NCI-H187 treated with DMSO at 0.1 percent for 48 hours (cell line): ENCODE results near the gene RSPH10B2.
"Not testable (repeated sequence)": the region's sequence is repeated elsewhere in the genome, so short reads cannot be mapped to it uniquely, and the experiment has no call there.

Experiments used
- DNase-seq: peaks from one replicate; lab custom pipeline; 2025; lab: John Stamatoyannopoulos, UW

RSPH10B2 gene

DNA sequence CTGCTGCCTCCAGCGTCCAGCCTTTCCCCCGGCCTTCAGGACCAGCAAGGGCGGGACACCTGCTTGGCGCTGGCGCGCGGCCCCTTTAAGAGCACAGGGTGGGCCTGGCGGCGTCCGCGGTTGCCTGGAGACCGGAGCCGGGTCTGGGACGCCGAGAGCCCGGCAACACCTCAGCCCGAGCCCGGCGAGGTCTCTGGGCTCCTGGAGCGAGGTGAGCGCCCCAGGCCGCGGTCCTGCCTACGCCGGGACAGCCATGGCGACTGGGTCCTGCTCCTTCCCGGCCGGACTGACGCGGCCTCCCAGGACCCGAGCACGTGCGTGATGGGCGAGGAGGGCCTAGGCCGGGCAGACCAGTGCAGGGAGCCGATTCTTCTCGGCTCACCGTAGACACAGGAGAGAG lies at the start of gene RSPH10B2:
Gene RSPH10B2 (plus strand): TSS at position 140 of the 400 bp plus-strand sequence. CDS start 3,575 bp downstream, outside the sequence.
- DNase-seq = not testable (repeated sequence)

DNA sequence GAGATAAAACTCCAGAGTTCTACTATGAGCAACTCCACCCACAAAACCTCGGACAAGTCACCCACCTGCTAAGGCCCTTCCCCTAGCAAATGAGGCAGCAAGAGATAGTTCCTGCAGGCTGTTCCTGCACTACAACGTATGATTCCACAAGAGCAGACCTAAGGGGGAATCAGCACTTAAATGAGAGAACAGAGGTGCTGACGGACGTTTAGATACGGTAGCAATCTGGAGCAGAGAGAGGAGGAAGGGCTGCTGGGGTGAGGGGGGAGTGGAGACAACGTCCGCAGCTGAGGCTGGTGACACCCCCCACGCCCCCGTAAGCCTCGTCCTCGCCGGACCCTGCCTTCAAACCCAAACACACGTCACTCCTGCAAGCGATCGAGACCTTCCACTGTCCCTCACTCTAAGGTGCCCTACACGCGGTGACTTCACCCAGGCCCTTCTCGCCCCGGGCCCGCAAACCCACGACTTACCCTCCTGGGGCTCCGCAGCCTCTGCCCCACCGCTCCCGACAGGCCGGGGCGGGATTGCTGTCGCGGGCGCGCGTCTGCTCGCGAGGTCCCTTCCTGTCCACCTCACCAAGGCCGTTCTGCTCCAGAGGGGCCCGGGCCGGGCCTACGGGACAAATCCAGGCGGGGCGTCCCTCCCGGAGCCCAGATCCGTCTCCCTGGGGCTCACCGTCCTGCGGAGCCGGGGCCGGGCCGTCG lies 47.8 kb upstream of the RSPH10B2 start:
- DNase-seq = no peak

- DNase-seq = peak; percentile 17
These were observed 47.1 kb upstream of the RSPH10B2 start, which contains the start of gene ZNF12 for GRCh38 chr7:6706666-6707407. ZNF12 (minus strand) TSS chr7:6706947; CDS start chr7:6705173, 1,774 bp downstream.

GRCh38 chr7:6708304-6708703 lies 45.6 kb upstream of the RSPH10B2 start:
- DNase-seq = no peak

- DNase-seq = no peak
These were observed 44.1 kb upstream of the RSPH10B2 start for GRCh38 chr7:6709808-6710207.

GRCh38 chr7:6714360-6714759 lies 39.5 kb upstream of the RSPH10B2 start:
- no peak for DNase-seq

GRCh38 chr7:6715898-6716297 lies 38.0 kb upstream of the RSPH10B2 start:
- not testable (repeated sequence) for DNase-seq

- DNase-seq = no peak
These were observed 35.8 kb upstream of the RSPH10B2 start for GRCh38 chr7:6718124-6718523.

GRCh38 chr7:6724351-6724750 lies 29.6 kb upstream of the RSPH10B2 start:
- not testable (repeated sequence) for DNase-seq

DNA sequence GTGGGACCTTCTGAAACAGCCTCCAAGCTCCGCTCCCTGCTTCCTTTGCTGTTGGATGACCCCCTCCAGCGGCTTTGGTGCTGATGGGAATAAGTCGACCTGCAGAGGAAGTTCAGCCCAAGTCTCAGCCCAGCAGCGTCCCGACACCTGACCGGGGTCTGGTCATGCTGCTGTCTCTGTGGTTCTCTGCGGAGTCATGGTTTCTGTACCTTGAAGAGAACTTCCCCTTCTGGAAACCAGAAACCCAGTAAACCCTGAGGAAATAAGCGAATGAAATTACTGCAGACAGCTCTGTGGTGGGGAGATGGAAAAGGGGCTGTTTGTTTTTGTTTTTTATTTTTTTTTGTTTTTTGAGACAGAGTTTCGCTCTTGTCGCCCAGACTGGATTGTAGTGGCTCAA lies 28.9 kb upstream of the RSPH10B2 start:
- DNase-seq = no peak

DNA sequence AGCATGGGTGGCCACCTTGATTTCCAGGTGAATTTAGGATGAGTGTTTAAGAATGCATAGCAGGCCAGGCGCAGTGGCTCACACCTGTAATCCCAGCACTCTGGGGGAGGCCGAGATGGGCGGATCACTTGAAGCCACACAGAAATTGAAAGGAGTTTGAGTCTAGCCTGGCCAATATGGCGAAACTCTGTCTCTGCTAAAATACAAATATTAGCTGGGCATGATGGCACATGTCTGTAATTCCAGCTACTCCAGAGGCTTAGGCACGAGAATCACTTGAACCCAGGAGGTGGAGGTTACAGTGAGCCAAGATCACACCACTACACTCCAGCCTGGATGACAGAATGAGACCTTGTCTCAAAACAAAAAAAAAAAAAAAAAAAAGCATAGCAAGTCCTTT lies 27.6 kb upstream of the RSPH10B2 start:
- not testable (repeated sequence) for DNase-seq

DNA sequence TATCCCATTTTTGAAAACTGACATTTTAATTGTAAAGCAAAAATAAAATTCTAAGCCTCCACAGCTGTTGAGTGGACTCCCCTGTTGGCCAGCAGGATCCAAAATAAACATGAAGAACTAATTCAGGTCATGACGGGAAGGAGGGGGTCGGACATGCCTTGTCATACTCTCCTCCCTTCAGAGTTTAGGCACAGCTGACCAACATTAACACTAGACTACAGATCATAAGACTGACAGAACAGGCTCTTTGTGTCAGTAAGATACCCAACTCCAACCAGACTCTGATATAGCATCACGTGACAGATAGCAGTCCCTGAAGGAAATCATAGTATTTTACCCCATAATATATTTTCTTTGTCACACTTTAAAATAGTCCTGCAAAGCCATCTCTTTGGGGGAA lies 26.2 kb upstream of the RSPH10B2 start:
- no peak for DNase-seq

DNA sequence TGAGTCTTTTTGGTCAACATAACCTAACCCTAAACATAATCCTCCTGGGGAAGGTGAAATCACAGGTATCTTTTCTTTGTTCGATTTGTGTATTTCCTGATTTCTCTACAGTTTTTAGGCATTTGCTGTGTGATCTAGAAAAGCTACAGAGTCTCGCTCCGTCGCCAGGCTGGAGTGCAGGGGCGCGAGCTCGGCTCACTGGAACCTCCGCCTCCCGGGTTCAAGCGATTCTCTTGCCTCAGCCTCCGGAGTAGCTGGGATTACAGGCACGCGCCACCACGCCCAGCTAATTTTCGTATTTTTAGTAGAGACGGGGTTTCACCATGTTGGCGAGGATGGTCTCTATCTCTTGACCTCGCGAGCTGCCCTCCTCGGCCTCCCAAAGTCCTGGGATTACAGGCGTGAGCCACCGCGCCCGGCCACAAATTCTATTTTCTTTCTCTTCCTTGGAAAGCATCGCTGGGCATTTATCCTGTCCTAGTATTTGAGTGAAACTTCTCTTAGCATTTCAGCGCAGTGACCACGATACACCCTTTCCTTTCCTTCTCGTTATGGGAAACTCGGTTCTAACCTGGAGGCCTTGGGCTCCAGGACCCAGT lies 24.9 kb upstream of the RSPH10B2 start:
- DNase-seq = not testable (repeated sequence)

- DNase-seq = no peak
These were observed 24.2 kb upstream of the RSPH10B2 start for GRCh38 chr7:6729492-6730342.

- no peak for DNase-seq
These were observed 23.6 kb upstream of the RSPH10B2 start for GRCh38 chr7:6730343-6730633.

DNA sequence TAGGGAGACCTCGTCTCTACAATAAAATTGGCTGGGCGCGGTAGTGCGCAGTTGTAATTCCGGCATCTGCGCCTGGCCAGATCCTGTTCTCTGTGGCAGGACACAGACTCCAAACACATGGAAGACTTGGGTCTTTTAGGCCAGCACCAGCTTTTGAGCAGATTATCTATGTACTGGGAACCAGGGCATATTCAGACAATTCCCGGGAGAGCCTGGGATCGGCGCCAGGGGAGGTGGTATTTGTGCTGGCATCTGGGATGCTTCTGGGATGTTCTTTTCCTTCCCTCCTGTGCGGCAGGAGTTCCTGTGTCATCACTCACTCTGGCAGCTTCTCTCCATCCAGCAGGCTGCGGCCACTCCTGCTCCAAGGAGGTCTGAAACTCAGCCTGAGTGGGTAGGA lies 15.5 kb upstream of the RSPH10B2 start:
- not testable (repeated sequence) for DNase-seq

DNA sequence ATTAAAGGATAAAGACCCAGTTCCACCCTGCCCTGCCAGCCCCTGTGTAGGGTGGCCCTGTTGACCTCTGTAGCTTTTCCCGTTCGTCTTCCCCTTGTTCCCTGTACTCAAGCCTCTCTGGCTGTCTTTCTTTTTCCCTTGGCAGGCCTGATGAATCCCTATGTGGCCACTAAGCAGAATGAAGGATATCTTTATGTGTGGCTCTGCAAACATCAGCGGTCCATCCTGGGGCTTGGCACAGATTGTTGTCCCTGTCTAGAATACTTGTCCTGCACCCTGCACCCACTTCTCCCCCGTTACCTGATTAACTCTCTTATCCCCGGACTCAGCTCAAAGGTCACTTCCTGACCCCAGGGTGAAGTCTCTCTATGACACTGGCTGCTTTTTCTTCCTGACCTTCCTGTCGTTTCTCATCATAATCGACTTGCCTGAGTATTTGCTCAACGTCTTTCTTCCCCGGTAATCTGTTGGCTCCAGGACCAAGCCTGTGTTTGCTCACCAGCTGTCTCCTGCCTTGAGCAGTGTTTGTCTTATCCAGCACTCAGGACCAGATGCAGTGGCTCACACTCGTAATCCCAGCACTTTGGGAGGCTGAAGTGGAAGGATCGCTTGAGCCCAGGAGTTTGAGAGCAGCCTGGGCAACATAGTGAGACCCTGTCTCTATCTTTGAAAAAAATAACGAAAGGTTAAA lies 9.3 kb upstream of the RSPH10B2 start:
- not testable (repeated sequence) for DNase-seq

- not testable (repeated sequence) for DNase-seq
These were observed 4.6 kb upstream of the RSPH10B2 start for GRCh38 chr7:6749335-6749734.

DNA sequence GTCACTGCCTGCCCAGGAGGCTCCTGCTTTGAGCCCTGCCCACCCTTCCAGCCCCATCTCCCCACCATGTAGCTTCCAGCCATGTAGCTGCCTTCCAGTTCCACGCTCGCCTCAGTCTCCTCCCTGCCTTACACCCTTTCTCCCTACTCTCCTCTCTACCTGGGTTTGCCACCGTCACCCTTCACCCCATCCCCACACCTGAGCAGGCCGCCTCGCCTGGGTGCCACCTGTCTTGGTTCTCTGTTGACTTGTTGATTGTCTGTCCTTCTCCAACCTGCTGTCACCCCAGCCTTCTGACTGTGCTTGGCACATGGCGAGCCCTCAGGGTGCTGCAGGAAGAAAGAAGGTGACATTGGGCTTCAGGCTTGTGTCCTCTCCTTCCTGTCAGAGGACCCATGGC lies 3.7 kb upstream of the RSPH10B2 start:
- not testable (repeated sequence) for DNase-seq

DNA sequence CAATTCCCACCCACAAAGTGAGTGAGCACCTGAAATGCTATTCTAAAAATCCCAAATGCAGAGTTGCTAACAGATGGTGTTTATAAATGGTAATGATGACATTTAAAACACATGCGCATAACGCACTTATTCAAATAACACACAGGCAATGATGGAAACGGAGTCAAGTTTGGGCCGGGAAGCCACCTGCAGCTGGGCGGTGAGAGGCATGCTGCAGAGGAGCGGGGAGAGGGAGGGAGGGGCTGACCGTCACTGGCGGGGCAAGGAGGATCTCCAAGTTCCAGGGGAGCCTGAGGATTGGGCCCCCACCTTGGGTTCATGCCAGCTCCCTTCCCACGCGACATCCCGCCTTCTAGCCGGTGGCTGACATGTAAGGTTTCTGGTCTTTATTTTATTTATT lies 7.3 kb downstream of the RSPH10B2 start:
- not testable (repeated sequence) for DNase-seq

DNA sequence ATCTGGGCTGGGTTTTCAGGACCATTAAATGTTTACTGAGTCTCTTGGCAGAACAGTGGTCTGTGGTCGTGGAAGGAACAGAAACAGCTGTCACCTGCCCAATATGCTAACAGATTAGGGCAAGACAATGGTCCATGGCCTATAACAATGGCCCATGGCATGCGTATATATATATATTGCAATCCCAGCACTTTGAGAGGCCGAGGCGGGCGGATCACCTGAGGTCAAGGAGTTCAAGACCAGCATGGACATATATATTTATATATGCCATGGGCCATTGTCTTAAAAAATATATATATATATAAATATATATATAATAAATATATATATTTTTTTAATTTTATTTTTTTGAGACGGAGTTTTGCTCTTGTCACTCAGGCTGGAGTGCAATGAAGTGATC lies 27.7 kb downstream of the RSPH10B2 start:
- not testable (repeated sequence) for DNase-seq
